Thyroid gland (tissue), 4 donors: ENCODE data around the gene DUSP11. TPM values are rescaled to one million over a fixed set of nuclear protein-coding genes. Genes with fewer than 3 reads are reported as not detected.
"Not testable (repeated sequence)": the region's sequence is repeated elsewhere in the genome, so short reads cannot be mapped to it uniquely, and the experiment has no call there.

Experiments
- DNase-seq, 2 donors: peaks; one replicate each; pipeline ENCODE4 v3.0.0-alpha.2; 2019
- H3K27ac ChIP-seq, 3 donors: fragments of 200-600 bp; sonication (generic); 1 replicate in 2 of 3; 2 replicates in 1 of 3; pipeline ENCODE4 v1.5.1; 2016 to 2019; ENCODE audit warnings: mild to moderate bottlenecking in 1 of 3, moderate library complexity in 1 of 3
- H3K27me3 ChIP-seq: fragments of 200-600 bp; sonication (generic); one replicate; pipeline ENCODE4 v1.5.1; 2019
- H3K36me3 ChIP-seq, 2 donors: fragments of 200-600 bp; sonication (generic); one replicate each; pipeline ENCODE4 v1.5.1; 2016 to 2019
- H3K4me1 ChIP-seq, 2 donors: fragments of 200-600 bp; sonication (generic); one replicate each; pipeline ENCODE4 v1.5.1; 2017 to 2019
- H3K4me3 ChIP-seq, 3 donors: fragments of 200-600 bp; sonication (generic); replicated peaks in 1 of 3; 1 replicate in 2 of 3; 2 replicates in 1 of 3; pipeline ENCODE4 v1.5.1; 2016; ENCODE audit warnings: mild to moderate bottlenecking in 1 of 3
- H3K9me3 ChIP-seq: fragments of 200-600 bp; sonication (generic); one replicate; pipeline ENCODE4 v1.5.1; 2017
- CTCF ChIP-seq, 6 experiments: fragments of 200-600 bp in 3 of 6; fragments of 450-650 bp in 3 of 6; sonication (generic) in 3 of 6; IDR thresholded peaks; one replicate each; pipeline ENCODE4 v1.5.1; 2016 to 2019; ENCODE audit warnings: antibody characterized with exemption in 6 of 6, mild to moderate bottlenecking in 2 of 6, inconsistent platforms in 1 of 6, moderate library complexity in 1 of 6
- POLR2A ChIP-seq, 2 donors: fragments of 450-650 bp; IDR thresholded peaks; one replicate each; pipeline ENCODE4 v1.6.1; 2017; ENCODE audit warnings: antibody characterized with exemption in 2 of 2, mild to moderate bottlenecking in 2 of 2, moderate library complexity in 1 of 2
- WGBS, 2 donors: methylation state at CpG; one replicate each; pipeline ENCODE4 v1.1.5; 2017; 5-methylcytosine and 5-hydroxymethylcytosine counted together
- intact Hi-C: fragments of 100-400 bp; cut with DNase I; formaldehyde crosslinking; loops from one replicate; pipeline ENCODE4 v1.15.1; 2023
- total RNA-seq, 4 donors: library from RNA; depleted of rRNA; stranded (reverse); fragments of >200 nt; gene quantifications; one replicate each; pipeline ENCODE4 v1.2.3, GENCODE V29; 2016

Gene DUSP11
- total RNA-seq, 4 donors from 2014 or later, result 22.2 to 40.0 (median 31.0) TPM

- no peak for TF ChIP-seq POLR2A (IDR thresholded peaks at IDR 0.05)
- no peak for TF ChIP-seq CTCF (IDR thresholded peaks at IDR 0.05)
- intact Hi-C loops, result no loop called here
- Histone ChIP-seq H3K27me3 (no peaks in the 10 kb centered on the region), H3K27ac (no peak overlapping the region), H3K36me3 (no peaks in the 10 kb centered on the region), H3K9me3 (no peaks in the 10 kb centered on the region), H3K4me1 (no peaks in the 10 kb centered on the region), H3K4me3 (no peak overlapping the region)
- no peak for DNase-seq
- 77 to 79% methylated on average over 10 to 11 of the region's 11 CpGs for WGBS, 2 donors
Measured at GRCh38 chr2:73718851-73719621, 60.9 kb downstream of the DUSP11 start.

- Histone ChIP-seq H3K4me3 (no peak overlapping the region), H3K27me3 (no peaks in the 10 kb centered on the region), H3K9me3 (no peaks in the 10 kb centered on the region), H3K4me1 (no peaks in the 10 kb centered on the region), H3K36me3 (no peaks in the 10 kb centered on the region), H3K27ac (no peak overlapping the region)
- TF ChIP-seq CTCF (IDR thresholded peaks at IDR 0.05) (no peak), POLR2A (IDR thresholded peaks at IDR 0.05) (no peak)
- DNase-seq, result no peak
- intact Hi-C loops, result no loop called here
- WGBS, 2 donors, result 76 to 77% methylated on average over 6 of the region's 6 CpGs
Measured at GRCh38 chr2:73718421-73718820, 61.5 kb downstream of the DUSP11 start.

- H3K4me3 ChIP-seq, H3K9me3 ChIP-seq, H3K4me1 ChIP-seq, DNase-seq, H3K27me3 ChIP-seq, intact Hi-C loops, H3K36me3 ChIP-seq, H3K27ac ChIP-seq: not testable (repeated sequence)
- WGBS, 2 donors, result 76 to 83% methylated on average over 2 to 4 of the region's 4 CpGs
Measured at GRCh38 chr2:73717695-73718094, 62.2 kb downstream of the DUSP11 start.

GRCh38 chr2:73717251-73717606, 62.7 kb downstream of the DUSP11 start:
- Histone ChIP-seq H3K27me3 (no peaks in the 10 kb centered on the region), H3K27ac (no peak overlapping the region), H3K36me3 (no peaks in the 10 kb centered on the region), H3K9me3 (no peaks in the 10 kb centered on the region), H3K4me3 (no peak overlapping the region), H3K4me1 (no peaks in the 10 kb centered on the region)
- DNase-seq, result no peak
- no peak for TF ChIP-seq POLR2A (IDR thresholded peaks at IDR 0.05)
- no peak for TF ChIP-seq CTCF (IDR thresholded peaks at IDR 0.05)
- intact Hi-C loops, result no loop called here

GRCh38 chr2:73716543-73717250, 63.2 kb downstream of the DUSP11 start:
- no peaks in the 10 kb centered on the region for H3K36me3 ChIP-seq
- H3K9me3 ChIP-seq, result no peaks in the 10 kb centered on the region
- no peaks in the 10 kb centered on the region for H3K4me1 ChIP-seq
- intact Hi-C loops, result no loop called here
- WGBS, 2 donors, result 57 to 63% methylated on average over 8 of the region's 8 CpGs
- no peak overlapping the region for H3K27ac ChIP-seq
- no peak overlapping the region for H3K4me3 ChIP-seq
- H3K27me3 ChIP-seq, result no peaks in the 10 kb centered on the region
- no peak for DNase-seq
- TF ChIP-seq POLR2A (IDR thresholded peaks at IDR 0.05) (no peak), CTCF (IDR thresholded peaks at IDR 0.05) (no peak)
